Measurements from ENCODE around the gene DUSP16. TPM values are rescaled to one million over a fixed set of nuclear protein-coding genes. Genes with fewer than 3 reads are reported as not detected.

Gene DUSP16
- total RNA-seq, 1 experiment from 2014 or later, result 4.4 TPM

DNA sequence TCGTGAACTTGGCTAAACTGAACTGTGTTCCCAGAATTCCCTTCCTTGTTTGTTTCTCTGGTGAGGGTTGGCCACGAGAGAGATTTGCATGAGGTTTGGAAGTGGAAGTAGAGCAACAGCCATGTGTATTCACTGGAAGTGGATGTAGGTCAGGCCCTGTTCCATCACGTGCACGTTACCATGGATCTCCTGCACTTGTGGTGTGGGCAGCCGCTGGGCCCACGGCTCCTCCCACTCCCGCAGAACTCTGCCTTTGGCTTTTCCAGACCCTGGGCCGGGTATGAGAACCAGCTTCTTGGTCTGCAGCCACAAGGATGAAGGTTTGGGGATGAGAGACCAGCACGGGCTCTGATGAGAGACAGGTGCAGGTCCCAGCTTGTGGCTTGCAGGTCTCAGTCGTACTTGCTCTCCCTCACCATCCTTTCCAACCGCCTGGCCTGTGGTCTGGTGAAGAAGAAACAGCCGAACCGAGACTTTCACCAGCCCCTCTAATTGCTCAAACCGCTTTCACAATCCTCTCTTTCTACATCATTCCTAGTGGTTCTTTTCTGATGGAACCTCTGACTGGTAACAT lies 94.9 kb downstream of the DUSP16 start:
- ATAC-seq (no peak), DNase-seq (no peak)
- Histone ChIP-seq H3K9ac (ENCODE audit: low read length) (no peak overlapping the region), H4K20me1 (ENCODE audit: low read length) (no peaks in the 10 kb centered on the region), H3K4me2 (ENCODE audit: low read length) (no peak overlapping the region), H3K4me3 (ENCODE audit: low read length) (no peak overlapping the region), H3K27me3 (ENCODE audit: low read length) (no peaks in the 10 kb centered on the region), H3F3A (ENCODE audit: low read length, unreplicated experiment) (no peaks in the 10 kb centered on the region), H3K9me3 (ENCODE audit: low read length) (no peaks in the 10 kb centered on the region), H3K9me2 (replicated peaks; ENCODE audit: low read length) (no peaks in the 10 kb centered on the region), H2AFZ (ENCODE audit: low read length) (no peak overlapping the region), H3K4me1 (ENCODE audit: insufficient read depth, low read length) (peaks cover 22% of the 10 kb centered on the region), H3K79me2 (ENCODE audit: low read length) (no peaks in the 10 kb centered on the region), H3K36me3 (ENCODE audit: low read depth, low read length) (no peaks in the 10 kb centered on the region), H3K27ac (ENCODE audit: low read length) (no peak overlapping the region)
- no peak for TF ChIP-seq EZH2phosphoT487 (IDR thresholded peaks at IDR 0.05; ENCODE audit: borderline replicate concordance, low read length)
- ChIA-PET POLR2A (ENCODE audit: unreplicated experiment) (no interaction called here), CTCF (no interaction called here)
- intact Hi-C loops (cut with micrococcal nuclease), result no loop called here
- BruUV-seq (replicated peaks), result no TSS peak

DNA sequence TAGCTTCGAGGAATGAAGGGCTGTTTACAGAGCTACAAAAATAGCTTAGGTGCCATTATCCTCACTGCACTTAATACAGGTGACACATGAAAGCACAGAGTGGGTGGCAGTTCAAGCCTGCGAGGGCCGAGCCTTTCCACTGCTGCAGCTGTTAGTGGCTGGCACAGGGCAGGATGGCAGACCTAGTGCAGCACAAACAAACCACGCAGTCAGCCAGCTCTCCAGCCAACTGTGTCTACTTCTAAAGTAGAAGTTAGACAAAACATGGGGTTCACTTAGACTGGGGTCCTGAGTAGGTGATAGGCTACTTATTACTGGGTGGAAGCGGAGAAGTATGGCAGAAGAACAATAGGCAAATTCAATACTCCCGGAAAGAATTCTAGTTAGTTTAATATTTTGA lies 95.4 kb downstream of the DUSP16 start:
- Histone ChIP-seq H2AFZ (ENCODE audit: low read length) (no peak overlapping the region), H3K4me1 (ENCODE audit: insufficient read depth, low read length) (peaks cover 22% of the 10 kb centered on the region), H3K9me3 (ENCODE audit: low read length) (no peaks in the 10 kb centered on the region), H3K79me2 (ENCODE audit: low read length) (no peaks in the 10 kb centered on the region), H3K27me3 (ENCODE audit: low read length) (no peaks in the 10 kb centered on the region), H3K4me3 (ENCODE audit: low read length) (no peak overlapping the region), H3F3A (ENCODE audit: low read length, unreplicated experiment) (no peaks in the 10 kb centered on the region), H3K9me2 (replicated peaks; ENCODE audit: low read length) (no peaks in the 10 kb centered on the region), H3K9ac (ENCODE audit: low read length) (no peak overlapping the region), H3K27ac (ENCODE audit: low read length) (no peak overlapping the region), H4K20me1 (ENCODE audit: low read length) (no peaks in the 10 kb centered on the region), H3K4me2 (ENCODE audit: low read length) (no peak overlapping the region), H3K36me3 (ENCODE audit: low read depth, low read length) (no peaks in the 10 kb centered on the region)
- no TSS peak for BruUV-seq (replicated peaks)
- DNase-seq (no peak), ATAC-seq (no peak)
- intact Hi-C loops (cut with micrococcal nuclease), result no loop called here
- ChIA-PET CTCF (no interaction called here), POLR2A (ENCODE audit: unreplicated experiment) (no interaction called here)
- no peak for TF ChIP-seq EZH2 (IDR thresholded peaks at IDR 0.05; ENCODE audit: low read length, unreplicated experiment)
- TF ChIP-seq, protein P1, sequence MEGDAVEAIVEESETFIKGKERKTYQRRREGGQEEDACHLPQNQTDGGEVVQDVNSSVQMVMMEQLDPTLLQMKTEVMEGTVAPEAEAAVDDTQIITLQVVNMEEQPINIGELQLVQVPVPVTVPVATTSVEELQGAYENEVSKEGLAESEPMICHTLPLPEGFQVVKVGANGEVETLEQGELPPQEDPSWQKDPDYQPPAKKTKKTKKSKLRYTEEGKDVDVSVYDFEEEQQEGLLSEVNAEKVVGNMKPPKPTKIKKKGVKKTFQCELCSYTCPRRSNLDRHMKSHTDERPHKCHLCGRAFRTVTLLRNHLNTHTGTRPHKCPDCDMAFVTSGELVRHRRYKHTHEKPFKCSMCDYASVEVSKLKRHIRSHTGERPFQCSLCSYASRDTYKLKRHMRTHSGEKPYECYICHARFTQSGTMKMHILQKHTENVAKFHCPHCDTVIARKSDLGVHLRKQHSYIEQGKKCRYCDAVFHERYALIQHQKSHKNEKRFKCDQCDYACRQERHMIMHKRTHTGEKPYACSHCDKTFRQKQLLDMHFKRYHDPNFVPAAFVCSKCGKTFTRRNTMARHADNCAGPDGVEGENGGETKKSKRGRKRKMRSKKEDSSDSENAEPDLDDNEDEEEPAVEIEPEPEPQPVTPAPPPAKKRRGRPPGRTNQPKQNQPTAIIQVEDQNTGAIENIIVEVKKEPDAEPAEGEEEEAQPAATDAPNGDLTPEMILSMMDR (conservative IDR thresholded peaks at IDR 0.05; ENCODE audit: low read depth, low read length), result no peak

DNA sequence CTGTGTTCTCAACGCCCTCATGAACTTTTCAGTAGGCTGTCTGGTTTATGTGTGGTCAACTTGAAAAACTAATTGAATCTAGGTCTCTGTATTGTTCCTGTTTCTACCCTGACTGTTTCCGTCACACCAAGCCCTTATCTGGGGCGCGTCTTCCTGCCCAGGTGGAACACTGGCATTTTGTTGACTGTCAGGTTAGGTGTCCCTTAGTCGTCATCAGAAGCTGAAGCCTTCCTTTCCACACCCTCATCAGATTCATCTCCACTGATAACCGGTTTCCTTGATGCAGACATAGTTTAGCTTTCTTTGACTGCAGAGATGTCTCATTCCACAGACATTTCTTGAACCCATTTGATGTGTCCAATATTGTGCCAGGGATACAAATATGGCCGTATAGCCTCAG lies 96.5 kb downstream of the DUSP16 start:
- no peak overlapping the region for H3K27ac ChIP-seq (ENCODE audit: low read length)
- H3F3A ChIP-seq (ENCODE audit: low read length, unreplicated experiment), result no peaks in the 10 kb centered on the region
- ChIA-PET CTCF (no interaction called here), POLR2A (ENCODE audit: unreplicated experiment) (no interaction called here)
- no peak overlapping the region for H3K4me2 ChIP-seq (ENCODE audit: low read length)
- ATAC-seq (no peak), DNase-seq (no peak)
- no peak overlapping the region for H2AFZ ChIP-seq (ENCODE audit: low read length)
- no TSS peak for BruUV-seq (replicated peaks)
- no peak for TF ChIP-seq EZH2phosphoT487 (IDR thresholded peaks at IDR 0.05; ENCODE audit: borderline replicate concordance, low read length)
- no peaks in the 10 kb centered on the region for H3K36me3 ChIP-seq (ENCODE audit: low read depth, low read length)
- H3K9me3 ChIP-seq (ENCODE audit: low read length), result no peaks in the 10 kb centered on the region
- H3K27me3 ChIP-seq (ENCODE audit: low read length), result no peaks in the 10 kb centered on the region
- H3K4me3 ChIP-seq (ENCODE audit: low read length), result no peak overlapping the region
- H3K9me2 ChIP-seq (replicated peaks; ENCODE audit: low read length), result no peaks in the 10 kb centered on the region
- H3K4me1 ChIP-seq (ENCODE audit: insufficient read depth, low read length), result peaks cover 21% of the 10 kb centered on the region
- H4K20me1 ChIP-seq (ENCODE audit: low read length), result no peaks in the 10 kb centered on the region
- H3K9ac ChIP-seq (ENCODE audit: low read length), result no peak overlapping the region
- no peaks in the 10 kb centered on the region for H3K79me2 ChIP-seq (ENCODE audit: low read length)
- intact Hi-C loops (cut with micrococcal nuclease), result no loop called here

DNA sequence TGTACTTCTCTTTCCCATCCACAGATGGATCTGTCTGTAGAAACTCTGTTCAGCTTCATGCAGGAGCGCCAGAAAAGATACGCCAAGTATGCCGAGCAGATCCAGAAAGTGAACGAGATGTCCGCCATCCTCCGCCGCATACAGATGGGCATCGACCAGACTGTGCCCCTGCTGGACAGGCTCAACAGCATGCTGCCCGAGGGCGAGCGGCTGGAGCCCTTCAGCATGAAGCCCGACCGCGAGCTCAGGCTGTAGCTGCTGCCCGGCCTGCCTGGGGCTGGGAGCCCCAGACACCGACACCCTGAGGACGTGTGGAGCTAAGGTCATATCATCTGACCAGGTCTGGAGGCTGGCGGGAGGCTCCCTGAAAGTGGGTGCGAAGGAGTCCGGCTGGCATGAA lies 97.1 kb downstream of the DUSP16 start:
- Histone ChIP-seq H3K4me3 (ENCODE audit: low read length) (no peak overlapping the region), H3K79me2 (ENCODE audit: low read length) (no peaks in the 10 kb centered on the region), H2AFZ (ENCODE audit: low read length) (no peak overlapping the region), H3F3A (ENCODE audit: low read length, unreplicated experiment) (no peaks in the 10 kb centered on the region), H3K36me3 (ENCODE audit: low read depth, low read length) (no peaks in the 10 kb centered on the region), H4K20me1 (ENCODE audit: low read length) (no peaks in the 10 kb centered on the region), H3K4me2 (ENCODE audit: low read length) (no peak overlapping the region), H3K9me3 (ENCODE audit: low read length) (no peaks in the 10 kb centered on the region), H3K27me3 (ENCODE audit: low read length) (no peaks in the 10 kb centered on the region), H3K27ac (ENCODE audit: low read length) (no peak overlapping the region), H3K4me1 (ENCODE audit: insufficient read depth, low read length) (peaks cover 14% of the 10 kb centered on the region), H3K9ac (ENCODE audit: low read length) (no peak overlapping the region), H3K9me2 (replicated peaks; ENCODE audit: low read length) (no peaks in the 10 kb centered on the region)
- DNase-seq (no peak), ATAC-seq (no peak)
- ChIA-PET CTCF (no interaction called here), POLR2A (ENCODE audit: unreplicated experiment) (no interaction called here)
- no TSS peak for BruUV-seq (replicated peaks)
- intact Hi-C loops (cut with micrococcal nuclease), result no loop called here
- TF ChIP-seq EZH2 (IDR thresholded peaks at IDR 0.05; ENCODE audit: low read length, unreplicated experiment), result no peak
- TF ChIP-seq, protein P1 (conservative IDR thresholded peaks at IDR 0.05; ENCODE audit: low read depth, low read length), result no peak
- no peak for TF ChIP-seq EZH2phosphoT487 (IDR thresholded peaks at IDR 0.05; ENCODE audit: borderline replicate concordance, low read length)

All from PC-3 (cell line).